HG03045 (cell line): ENCODE measurements around the gene SAMD4A.
A peak's percentile ranks its signal among the peaks of the same experiment; 100 is the strongest.
"Not testable (repeated sequence)": the region's sequence is repeated elsewhere in the genome, so short reads cannot be mapped to it uniquely, and the experiment has no call there.

Source experiments
- ATAC-seq: cut with Tn5 transposase; IDR thresholded peaks from one replicate; pipeline ENCODE4 v1.9.1; 2021; ENCODE audit warnings: mild to moderate bottlenecking, moderate library complexity; ENCODE audit not compliant: unreplicated experiment

Gene SAMD4A

GRCh38 chr14:54722791-54723432 is 156.0 kb downstream of the SAMD4A start:
- no peak for ATAC-seq

- ATAC-seq, result no peak
Measured at GRCh38 chr14:54724123-54724522, 157.2 kb downstream of the SAMD4A start.

GRCh38 chr14:54724676-54725325 is 157.9 kb downstream of the SAMD4A start:
- ATAC-seq, result no peak

- no peak for ATAC-seq
Measured at GRCh38 chr14:54725998-54726397, 159.1 kb downstream of the SAMD4A start.

- no peak for ATAC-seq
Measured at GRCh38 chr14:54727929-54728328, 161.0 kb downstream of the SAMD4A start.

- no peak for ATAC-seq
Measured at GRCh38 chr14:54728700-54729527, 162.0 kb downstream of the SAMD4A start.

- ATAC-seq, result peak; percentile 96
Measured at GRCh38 chr14:54730156-54730961, 163.4 kb downstream of the SAMD4A start.

GRCh38 chr14:54734966-54735365 is 168.0 kb downstream of the SAMD4A start:
- ATAC-seq, result no peak

GRCh38 chr14:54735424-54735823 is 168.5 kb downstream of the SAMD4A start:
- no peak for ATAC-seq

GRCh38 chr14:54737132-54737711 is 170.3 kb downstream of the SAMD4A start:
- no peak for ATAC-seq

- no peak for ATAC-seq
Measured at GRCh38 chr14:54738009-54738408, 171.1 kb downstream of the SAMD4A start.

- ATAC-seq, result no peak
Measured at GRCh38 chr14:54739514-54739913, 172.6 kb downstream of the SAMD4A start.

- ATAC-seq, result no peak
Measured at GRCh38 chr14:54742492-54743350, 175.8 kb downstream of the SAMD4A start.

GRCh38 chr14:54743382-54743781 is 176.5 kb downstream of the SAMD4A start:
- ATAC-seq, result no peak

GRCh38 chr14:54746019-54746418 is 179.1 kb downstream of the SAMD4A start:
- no peak for ATAC-seq

- ATAC-seq, result no peak
Measured at GRCh38 chr14:54747616-54748015, 180.7 kb downstream of the SAMD4A start.

GRCh38 chr14:54749180-54749579 is 182.3 kb downstream of the SAMD4A start:
- no peak for ATAC-seq

GRCh38 chr14:54749727-54750126 is 182.8 kb downstream of the SAMD4A start:
- ATAC-seq, result no peak

GRCh38 chr14:54752611-54753010 is 185.7 kb downstream of the SAMD4A start:
- not testable (repeated sequence) for ATAC-seq

- ATAC-seq, result not testable (repeated sequence)
Measured at GRCh38 chr14:54753396-54753795, 186.5 kb downstream of the SAMD4A start.
